GM19463 (cell line): ENCODE data around the gene C10orf90.

ENCODE experiments used
- ATAC-seq: cut with Tn5 transposase; IDR thresholded peaks from one replicate; pipeline ENCODE4 v1.9.1; 2021; ENCODE audit warnings: mild to moderate bottlenecking, moderate library complexity; ENCODE audit not compliant: unreplicated experiment

Gene C10orf90

GRCh38 chr10:126588024-126588423 lies 82.5 kb downstream of the C10orf90 start:
- ATAC-seq, result no peak

- no peak for ATAC-seq
These were observed 83.6 kb downstream of the C10orf90 start for GRCh38 chr10:126586878-126587277.

- no peak for ATAC-seq
These were observed 84.4 kb downstream of the C10orf90 start for GRCh38 chr10:126586128-126586527.

- ATAC-seq, result no peak
These were observed 85.1 kb downstream of the C10orf90 start for GRCh38 chr10:126585249-126586017.

- ATAC-seq, result no peak
These were observed 85.7 kb downstream of the C10orf90 start for GRCh38 chr10:126584836-126585235.

GRCh38 chr10:126583552-126584200 lies 86.8 kb downstream of the C10orf90 start:
- no peak for ATAC-seq

- ATAC-seq, result no peak
These were observed 88.8 kb downstream of the C10orf90 start for GRCh38 chr10:126581648-126582046.

GRCh38 chr10:126580873-126581647 lies 89.4 kb downstream of the C10orf90 start:
- no peak for ATAC-seq

GRCh38 chr10:126576336-126576735 lies 94.2 kb downstream of the C10orf90 start:
- no peak for ATAC-seq

GRCh38 chr10:126570621-126571602 lies 99.6 kb downstream of the C10orf90 start:
- ATAC-seq, result no peak

GRCh38 chr10:126570245-126570570 lies 100.3 kb downstream of the C10orf90 start:
- no peak for ATAC-seq

- ATAC-seq, result no peak
These were observed 100.8 kb downstream of the C10orf90 start for GRCh38 chr10:126569513-126570244.

GRCh38 chr10:126568809-126569385 lies 101.6 kb downstream of the C10orf90 start:
- ATAC-seq, result no peak

- no peak for ATAC-seq
These were observed 104.6 kb downstream of the C10orf90 start for GRCh38 chr10:126565871-126566270.

- no peak for ATAC-seq
These were observed 105.1 kb downstream of the C10orf90 start for GRCh38 chr10:126565441-126565840.

GRCh38 chr10:126564326-126564888 lies 106.1 kb downstream of the C10orf90 start:
- ATAC-seq, result no peak

GRCh38 chr10:126563361-126563760 lies 107.1 kb downstream of the C10orf90 start:
- no peak for ATAC-seq

- no peak for ATAC-seq
These were observed 108.4 kb downstream of the C10orf90 start for GRCh38 chr10:126561921-126562680.
